C1 segment of cervical spinal cord (tissue), 14 donors: ENCODE measurements around the gene MOK.
"Not testable (repeated sequence)": the region's sequence is repeated elsewhere in the genome, so short reads cannot be mapped to it uniquely, and the experiment has no call there.

ENCODE experiments used
- DNase-seq, 14 donors: peaks; one replicate each; lab custom pipeline; 2025; lab: John Stamatoyannopoulos, UW

The MOK gene, protein sequence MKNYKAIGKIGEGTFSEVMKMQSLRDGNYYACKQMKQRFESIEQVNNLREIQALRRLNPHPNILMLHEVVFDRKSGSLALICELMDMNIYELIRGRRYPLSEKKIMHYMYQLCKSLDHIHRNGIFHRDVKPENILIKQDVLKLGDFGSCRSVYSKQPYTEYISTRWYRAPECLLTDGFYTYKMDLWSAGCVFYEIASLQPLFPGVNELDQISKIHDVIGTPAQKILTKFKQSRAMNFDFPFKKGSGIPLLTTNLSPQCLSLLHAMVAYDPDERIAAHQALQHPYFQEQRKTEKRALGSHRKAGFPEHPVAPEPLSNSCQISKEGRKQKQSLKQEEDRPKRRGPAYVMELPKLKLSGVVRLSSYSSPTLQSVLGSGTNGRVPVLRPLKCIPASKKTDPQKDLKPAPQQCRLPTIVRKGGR

DNA sequence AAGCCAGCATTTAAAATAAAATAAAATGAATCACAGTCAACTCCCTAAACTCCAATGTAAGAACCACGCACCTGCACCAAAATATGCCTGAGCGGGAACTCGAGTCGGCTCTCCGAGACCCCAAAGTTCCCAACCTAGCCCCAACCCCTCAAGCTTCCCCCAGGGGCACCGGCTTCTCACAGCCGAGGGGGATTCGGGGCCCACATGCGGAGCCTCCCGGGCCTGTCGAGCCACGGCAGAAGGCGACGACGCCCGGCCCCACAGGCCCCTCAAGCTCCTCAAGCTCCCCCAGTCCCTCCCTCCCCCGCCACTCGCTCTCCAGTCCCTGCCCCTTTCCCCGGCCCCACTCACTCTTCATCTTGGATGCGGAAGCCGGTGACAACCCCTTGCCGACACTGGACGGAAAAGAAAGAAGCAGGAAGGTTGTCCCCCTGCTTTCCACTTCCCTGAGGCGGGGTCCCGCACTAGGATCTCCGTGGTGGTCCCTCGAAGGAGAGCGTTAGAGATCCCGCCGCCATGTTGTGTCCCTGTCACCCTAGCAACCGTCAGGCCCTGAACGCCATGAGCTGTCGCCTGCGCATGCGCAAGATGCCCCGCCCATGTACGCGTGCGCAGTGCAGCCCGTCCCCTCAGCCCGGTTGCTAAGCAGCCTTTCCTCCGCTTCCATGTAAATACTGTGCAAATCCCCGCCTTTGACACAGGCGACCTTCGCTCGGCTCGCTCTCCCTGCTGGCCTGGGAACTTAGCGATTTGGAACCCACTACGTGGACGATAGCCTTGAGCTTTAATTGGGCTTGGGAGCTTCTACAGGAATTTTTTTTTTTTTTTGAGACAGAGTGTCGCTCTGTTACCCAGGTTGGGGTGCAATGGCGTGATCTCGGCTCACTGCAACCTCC lies at the start of gene MOK:
TSS of gene MOK (minus strand) at position 554 of the 896 bp plus-strand sequence. CDS start at position 358, 196 bp downstream.
- peak; percentile 57 to 98 (median 94) for DNase-seq

DNA sequence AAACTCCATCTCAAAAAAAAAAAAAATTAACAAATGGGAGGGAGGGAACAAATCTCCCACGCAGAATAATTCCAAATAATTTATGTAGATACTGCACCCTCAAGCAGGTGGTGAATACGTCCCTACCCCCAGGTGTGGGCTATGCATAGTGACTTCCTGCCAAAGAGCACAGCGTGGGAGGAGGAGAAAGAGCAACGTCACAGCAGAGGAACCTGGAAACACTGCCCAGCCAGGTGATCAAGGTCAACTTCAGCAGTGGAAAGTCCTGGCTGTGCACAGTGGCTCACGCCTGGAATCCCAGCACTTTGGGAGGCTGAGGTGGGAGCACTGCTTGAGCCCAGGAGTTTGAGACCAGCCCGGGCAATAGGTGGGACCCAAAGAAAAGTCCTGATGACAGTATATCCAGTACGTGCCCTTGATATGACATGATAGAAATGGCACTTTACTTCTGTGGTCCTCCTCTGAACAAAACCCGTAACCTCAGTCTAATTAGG lies 48.2 kb upstream of the MOK start:
- no peak for DNase-seq

DNA sequence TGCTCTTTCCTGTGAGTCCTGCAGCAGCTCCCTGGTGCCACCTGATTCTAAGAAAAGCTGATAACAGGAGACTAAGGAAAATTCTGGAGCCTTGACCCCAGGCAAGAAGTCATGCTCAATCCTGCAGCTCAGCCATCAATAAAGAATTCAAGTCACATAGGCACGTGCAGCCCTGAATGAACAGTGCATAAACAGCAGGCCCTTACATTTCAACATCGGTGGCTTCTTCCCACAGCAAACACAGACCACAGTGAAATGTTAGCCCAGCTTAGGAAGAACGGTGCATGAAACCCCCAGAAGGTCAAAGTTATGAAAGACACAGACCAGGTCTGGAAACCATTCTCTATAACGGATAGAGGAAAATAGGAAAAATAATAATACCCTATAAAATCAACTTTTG lies 47.2 kb upstream of the MOK start:
- peak in 1 of 14 donors; percentile 10 for DNase-seq

DNA sequence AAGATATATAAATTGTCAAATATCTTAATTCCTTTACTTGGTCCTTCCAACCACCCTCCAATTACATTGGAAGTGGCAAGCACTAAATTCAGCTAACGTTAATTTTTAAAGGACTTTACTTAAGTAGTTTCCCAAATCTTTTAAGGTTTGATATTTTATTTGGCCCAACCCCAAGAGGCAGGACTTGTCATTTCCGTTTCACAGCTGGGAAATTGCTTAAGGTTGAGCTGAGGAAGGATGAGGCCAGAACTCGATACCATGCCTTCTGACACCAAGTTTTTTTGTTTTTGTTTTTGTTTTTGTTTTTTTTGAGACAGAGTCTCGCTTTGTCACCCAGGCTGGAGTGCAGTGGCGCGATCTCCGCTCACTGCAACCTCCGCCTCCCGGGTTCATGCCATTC lies 46.6 kb upstream of the MOK start:
- DNase-seq = not testable (repeated sequence)

DNA sequence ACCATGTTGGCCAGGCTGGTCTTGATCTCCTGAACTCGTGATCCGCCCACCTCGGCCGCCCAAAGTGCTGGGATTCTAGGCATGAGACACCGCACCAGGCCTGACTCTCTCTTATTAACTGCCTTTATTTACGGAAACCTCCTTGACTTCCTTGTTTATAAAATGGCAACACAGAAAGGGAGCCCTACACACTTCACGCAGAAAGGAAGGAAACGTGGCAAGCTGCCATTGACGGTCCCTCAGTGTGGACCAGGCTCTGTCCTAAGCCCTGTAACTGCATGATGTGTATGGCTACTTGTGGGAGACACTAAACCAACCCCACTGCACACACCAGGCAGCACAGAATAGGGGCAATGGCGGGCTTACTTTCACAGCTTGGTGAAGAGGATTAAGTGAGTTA lies 46.1 kb upstream of the MOK start:
- DNase-seq = no peak

DNA sequence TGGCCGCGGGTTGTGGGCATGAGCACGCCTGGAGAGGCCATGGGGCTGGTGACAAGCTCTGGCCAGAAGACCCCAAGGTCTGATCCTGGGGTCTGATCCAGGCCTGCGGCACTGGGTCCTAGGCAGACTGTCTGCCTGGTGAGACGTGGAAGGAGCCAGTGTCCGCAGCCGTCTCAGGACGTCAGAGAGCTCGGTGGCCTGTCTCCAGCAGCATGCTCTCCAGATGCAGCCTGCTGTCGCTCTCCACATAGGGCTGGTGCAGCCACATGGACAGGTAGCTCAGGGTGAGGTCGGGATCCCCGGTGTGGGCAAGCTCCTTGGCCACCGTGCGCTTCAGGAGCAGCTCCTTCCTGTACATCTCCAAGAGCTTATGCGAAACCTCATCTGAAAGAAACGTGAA lies 43.4 kb upstream of the MOK start:
- DNase-seq = no peak

DNA sequence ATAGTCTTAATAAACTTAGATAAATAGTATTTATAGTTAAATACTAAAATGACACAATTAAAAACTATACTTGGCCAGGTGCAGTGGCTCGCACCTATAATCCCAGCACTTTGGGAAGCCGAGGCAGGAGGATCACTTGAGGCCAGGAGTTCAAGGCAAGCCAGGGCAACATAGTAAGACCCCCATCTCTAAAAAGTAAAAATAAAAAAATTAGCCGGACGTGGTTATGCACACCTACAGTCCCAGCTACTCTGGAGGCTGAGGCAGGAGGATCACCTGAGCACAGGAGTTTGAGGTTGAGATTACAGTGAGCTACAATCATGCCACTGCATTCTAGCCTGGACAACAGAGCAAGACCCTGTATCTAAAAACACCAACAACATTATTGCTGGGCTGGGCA lies 41.7 kb upstream of the MOK start:
- DNase-seq = no peak

DNA sequence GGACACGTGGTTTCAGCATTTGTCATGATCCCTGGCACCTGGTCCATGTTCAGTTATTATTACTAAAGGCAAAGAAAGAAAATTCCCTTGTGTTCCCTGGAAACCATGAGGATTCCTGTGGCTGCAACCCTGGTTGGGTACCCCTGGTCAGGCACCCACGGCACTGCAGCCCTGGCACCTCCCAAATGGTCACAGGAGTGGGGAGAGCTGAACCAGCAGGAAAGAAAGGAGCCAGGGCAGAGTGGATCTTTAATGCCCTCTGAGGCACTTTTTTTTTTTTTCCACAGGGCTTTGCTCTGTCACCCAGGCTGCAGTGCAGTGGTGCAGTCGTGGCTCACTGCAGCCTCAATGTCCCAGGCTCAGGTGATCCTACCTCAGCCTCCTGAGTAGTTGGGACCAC lies 40.3 kb upstream of the MOK start:
- no peak for DNase-seq

DNA sequence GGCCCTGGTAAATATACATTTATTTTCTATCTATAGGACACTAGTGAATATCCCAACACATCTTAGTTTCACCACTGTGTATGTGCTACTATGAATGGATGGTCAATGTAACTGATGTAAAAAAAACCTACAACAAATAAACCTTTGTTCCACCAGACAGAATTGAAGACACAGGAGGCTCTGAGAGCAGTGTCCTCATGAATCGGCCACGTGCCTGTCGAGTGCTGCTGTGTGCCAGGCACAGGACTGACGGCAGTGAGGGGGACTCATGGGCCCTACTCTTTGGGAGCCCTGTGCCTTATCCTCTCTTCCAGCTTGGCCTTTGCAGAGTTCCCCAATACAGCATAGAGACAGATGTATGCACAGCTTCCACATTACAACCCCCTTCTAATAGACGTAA lies 39.5 kb upstream of the MOK start:
- peak in 12 of 14 donors; percentile 9 to 85 (median 69) for DNase-seq

DNA sequence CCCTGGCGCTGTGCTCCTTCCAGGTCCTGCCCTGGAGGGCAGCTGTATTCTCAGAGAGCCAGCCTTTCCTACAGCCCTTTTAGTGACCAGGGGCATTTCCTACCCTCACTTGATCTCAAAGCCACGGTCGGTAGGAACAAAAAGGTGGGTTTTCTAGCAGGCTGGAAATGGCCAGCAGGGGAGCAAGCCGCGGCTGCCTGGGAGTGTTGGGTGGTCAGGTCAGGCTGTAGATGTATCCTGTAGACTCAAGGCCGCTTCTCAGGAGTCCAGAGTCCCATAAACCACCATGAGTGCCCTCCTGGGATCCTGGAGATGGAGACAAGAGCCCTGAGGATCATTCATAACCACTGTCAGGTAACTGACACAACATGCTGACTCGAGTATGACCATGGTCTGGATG lies 39.1 kb upstream of the MOK start:
- DNase-seq = no peak

DNA sequence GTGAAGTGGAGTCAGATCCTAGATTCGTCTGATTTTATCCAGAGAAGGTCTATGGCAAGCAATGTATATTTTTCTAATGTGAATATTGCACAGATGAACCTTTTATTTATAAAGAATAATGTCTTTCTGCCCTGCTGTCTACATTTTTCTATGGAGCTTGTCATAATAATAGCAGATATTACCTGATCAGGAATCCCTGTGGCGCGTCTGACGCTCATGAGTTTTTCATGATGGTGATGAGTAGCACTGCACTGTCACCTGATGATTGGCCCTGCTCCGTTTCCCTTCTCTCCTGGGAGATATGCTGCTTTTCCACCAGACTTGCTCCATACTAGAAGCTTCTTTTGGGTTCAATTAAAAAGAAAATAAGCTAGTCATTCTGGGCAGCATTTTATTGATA lies 37.3 kb upstream of the MOK start:
- no peak for DNase-seq

DNA sequence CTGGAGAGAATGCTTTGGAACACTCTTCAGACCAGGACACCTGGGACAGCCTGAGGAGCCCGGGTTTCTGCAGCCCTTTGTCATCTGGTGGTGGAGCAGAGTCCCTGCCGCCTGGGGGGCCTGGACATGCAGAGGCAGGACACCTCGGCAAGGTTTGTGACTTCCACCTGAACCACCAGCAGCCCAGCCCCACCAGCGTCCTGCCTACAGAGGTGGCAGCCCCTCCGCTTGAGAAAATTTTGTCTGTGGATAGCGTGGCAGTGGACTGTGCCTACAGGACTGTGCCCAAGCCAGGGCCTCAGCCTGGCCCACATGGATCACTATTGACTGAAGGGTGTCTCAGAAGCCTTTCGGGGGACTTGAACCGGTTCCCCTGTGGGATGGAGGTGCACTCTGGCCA lies 36.6 kb upstream of the MOK start:
- DNase-seq = no peak

DNA sequence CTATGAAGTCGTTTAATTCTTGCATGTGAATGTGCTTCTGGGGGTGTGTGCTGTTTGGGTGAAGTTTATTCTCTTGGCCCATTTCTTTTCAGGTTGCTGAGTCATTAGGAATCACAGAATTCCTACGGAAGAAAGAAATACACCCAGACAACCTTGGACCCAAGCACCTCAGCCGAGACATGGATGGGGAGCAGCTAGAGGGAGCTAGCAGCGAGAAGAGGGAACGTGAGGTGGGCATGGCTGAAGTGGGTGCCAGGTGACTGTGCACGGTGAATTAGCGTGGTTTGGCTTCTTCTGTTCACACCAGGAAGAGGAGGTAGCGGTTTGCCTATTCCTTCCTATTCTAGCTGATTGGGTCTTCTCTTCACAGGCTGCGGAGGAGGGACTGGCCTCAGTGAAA lies 33.8 kb upstream of the MOK start:
- no peak for DNase-seq

DNA sequence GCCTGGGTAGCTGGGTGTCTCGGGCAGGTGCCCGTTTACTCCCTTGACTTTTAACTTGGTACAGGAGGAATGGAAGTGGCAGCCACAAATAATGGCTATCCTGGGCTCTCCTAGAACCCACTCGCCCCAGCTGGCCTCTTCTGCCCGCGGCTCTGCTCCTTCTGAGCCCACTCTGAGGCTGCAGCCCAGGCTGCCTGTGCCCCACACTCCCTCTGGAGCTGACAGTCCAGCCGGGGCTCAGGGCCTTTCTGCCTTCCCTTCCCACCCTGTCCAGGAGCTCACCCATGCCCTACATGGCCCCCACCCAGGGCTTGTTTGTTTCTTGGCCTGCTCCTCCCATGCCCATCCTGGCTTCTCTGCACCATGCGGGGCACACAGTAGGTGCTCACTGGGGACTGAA lies 30.2 kb upstream of the MOK start:
- DNase-seq = no peak

DNA sequence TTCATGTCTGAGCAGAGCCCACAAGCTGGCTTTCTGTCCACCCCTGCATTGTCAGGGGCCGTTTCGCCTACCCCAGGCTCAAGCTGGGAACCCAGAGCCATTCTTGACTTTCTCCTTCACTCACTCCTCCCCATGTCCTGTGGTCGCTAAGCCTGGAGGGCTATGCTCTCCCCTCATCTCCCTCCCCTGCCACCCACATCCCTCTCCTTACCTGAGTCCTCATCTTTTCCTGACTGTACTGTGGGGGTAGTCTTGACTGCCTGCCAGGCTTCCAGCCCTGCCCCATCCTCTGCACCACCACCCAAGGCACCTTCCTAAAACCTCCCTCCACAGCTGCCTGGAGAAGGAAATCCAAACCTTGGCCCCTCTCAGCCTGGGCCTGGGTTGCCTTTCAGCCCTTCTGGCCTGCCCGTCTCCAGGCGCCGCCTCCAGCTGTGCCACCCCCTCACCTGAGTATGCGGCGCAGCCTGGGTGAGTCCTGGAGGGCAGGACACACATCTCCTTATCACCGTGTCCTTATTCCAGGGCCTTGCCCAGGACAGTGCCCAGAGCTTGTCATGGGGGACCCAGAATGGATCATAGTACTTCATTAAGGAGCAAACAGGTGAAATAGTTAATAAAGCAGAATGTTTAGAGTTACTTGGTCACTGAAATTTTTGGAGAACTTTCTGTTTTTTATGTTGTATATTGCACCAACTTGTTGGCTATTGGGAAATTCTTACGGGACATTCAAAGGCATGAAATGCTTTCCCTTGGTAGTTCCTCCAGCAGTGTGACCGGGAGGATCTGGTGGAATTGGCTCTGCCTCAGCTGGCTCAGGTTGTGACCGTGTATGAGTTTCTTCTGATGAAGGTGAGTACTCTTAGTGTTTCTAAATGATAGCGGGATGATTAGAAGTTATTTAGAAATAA lies 29.1 kb upstream of the MOK start:
- no peak for DNase-seq

DNA sequence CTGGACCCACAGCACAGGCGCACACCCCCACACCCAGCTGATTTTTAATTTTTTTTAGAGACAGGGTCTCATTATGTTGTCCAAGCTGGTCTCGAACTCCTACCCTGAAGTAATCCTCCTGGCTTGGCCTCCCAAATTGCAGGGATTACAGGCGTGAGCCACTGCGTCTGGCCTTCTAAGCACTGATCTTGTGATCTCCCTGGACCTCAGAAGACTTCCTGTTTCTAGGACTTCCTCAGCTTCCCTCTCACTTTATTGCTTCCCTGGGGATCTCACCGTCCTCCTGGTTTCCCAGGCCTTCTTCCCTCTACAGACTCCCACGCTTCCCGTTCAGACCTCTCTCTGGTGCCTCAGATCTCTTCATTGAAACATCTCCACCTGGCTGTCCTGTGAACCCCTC lies 28.4 kb upstream of the MOK start:
- DNase-seq = no peak

DNA sequence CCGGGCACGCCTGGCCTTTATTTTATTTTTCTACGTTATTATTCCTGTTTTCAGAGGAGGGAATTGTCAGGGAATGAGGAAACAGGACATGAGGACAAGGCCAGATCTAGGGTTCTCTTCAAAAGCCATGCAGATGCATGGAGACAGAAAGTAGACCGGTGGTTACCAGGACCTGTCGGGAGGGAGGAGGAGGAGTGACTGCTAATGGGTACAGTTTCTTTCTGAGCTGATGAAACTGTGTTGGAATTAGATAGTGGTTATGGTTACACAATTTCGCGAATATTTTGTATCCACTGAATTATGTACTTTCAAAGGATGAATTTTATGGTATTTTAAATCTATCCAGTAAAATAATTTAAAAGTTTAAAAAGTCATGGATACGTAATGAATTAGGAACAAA lies 25.8 kb upstream of the MOK start:
- no peak for DNase-seq

DNA sequence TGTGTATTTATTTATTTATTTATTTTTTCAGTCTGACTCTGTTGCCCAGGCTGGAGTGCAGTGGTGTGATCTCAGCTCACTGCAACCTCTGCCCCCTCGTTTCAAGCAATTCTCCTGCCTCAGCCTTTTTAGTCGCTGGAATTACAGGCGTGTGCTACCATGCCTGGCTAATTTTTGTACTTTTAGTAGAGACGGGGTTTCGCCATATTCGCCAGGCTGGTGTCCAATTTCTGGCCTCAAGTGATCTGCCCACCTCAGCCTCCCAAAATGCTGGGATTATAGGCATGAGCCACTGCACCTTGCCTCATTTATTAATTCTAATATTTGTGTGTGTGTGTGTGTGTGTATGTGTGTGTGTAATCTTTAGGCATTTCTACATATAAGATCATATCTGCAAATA lies 24.4 kb upstream of the MOK start:
- DNase-seq = not testable (repeated sequence)

DNA sequence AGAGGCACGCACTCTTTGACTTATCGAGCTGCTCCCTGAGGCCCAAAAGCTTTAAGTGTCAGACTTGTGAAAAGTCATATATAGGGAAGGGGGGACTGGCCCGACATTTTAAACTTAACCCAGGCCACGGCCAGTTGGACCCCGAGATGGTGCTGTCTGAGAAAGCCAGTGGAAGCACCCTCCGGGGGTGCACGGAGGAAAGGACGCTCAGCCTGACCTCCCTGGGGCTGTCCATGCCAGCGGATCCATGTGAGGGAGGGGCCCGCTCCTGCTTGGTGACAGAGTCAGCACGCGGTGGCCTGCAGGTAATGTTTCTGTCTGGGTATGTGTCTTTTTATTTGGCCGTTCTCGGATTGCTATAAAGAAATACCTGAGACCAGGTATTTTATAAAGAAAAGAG lies 21.6 kb upstream of the MOK start:
- no peak for DNase-seq

DNA sequence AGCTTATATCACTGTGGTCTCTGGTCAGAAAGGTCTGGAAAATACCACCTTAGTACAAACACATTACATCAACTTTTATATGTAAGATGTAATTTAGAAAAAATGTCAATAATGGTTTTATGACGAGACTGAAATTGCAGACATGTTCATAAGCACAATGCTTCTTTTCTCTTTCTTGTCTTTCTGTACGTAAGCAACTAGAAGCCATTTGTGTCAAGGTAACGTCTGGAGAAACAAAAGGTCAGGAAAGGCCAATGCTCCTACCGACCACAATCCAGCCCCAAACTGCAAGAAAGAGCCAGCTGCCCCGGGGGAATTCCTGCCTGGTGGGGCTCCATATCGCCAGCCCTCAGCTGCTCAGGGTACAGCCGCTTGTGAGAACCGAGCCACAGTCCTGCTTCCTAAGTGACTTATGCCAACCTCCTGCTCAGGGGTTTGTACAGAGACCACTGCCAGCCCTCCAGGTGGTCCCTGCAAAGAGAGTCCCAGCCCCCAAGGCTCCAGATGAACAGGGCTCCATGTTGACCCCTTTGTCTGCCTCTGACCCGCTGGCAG lies 20.9 kb upstream of the MOK start:
- no peak for DNase-seq

DNA sequence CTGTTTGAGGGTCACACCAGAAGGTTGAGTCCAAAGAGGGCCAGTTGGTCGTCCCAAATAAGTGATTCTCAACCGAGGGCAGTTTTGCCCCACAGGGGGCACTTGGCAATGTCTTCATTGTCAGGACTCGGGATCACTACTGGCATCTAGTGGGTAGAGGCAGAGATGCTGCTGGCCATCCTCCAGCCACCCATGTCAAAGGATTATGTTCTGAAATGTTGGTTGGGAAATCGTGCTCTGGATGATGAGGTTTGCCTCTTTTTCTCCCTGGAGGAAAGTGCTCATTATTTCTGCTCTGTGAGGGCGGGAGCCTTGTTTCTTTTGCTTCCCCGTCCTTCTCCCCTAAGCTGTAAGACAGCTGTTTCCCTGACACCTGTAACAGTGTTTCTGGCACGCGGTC lies 18.1 kb upstream of the MOK start:
- peak in 11 of 14 donors; percentile 13 to 61 (median 39) for DNase-seq
